Adrenal gland (tissue), 12 donors: ENCODE results near the gene EFNA5. TPM values are rescaled to one million over a fixed set of nuclear protein-coding genes. Genes with fewer than 3 reads are reported as not detected.

Experiments
- DNase-seq, 7 donors: peaks; one replicate each; pipeline ENCODE4 v3.0.0-alpha.2; 2019 to 2020
- H3K27ac ChIP-seq, 5 donors: fragments of 200-600 bp; sonication (generic) in 4 of 5; 1 replicate in 3 of 5; 2 replicates in 2 of 5; pipeline versions ENCODE4 v1.5.1 to v1.8.0; 2016 to 2020; ENCODE audit warnings: mild to moderate bottlenecking in 1 of 5
- H3K27me3 ChIP-seq: fragments of 200-600 bp; 2 replicates; pipeline ENCODE4 v1.8.0; 2021
- H3K36me3 ChIP-seq, 2 donors: fragments of 200-600 bp; replicated peaks in 1 of 2; 1 replicate in 1 of 2; 2 replicates in 1 of 2; pipeline versions ENCODE4 v1.5.1 to v1.8.0; 2018 to 2022
- H3K4me1 ChIP-seq, 2 donors: fragments of 200-600 bp; replicated peaks in 1 of 2; 1 replicate in 1 of 2; 2 replicates in 1 of 2; pipeline versions ENCODE4 v1.5.1 to v1.8.0; 2018 to 2021
- H3K4me3 ChIP-seq, 4 donors: fragments of 200-600 bp; sonication (generic) in 3 of 4; one replicate each; pipeline ENCODE4 v1.5.1; 2016 to 2018
- H3K9me3 ChIP-seq, 3 donors: fragments of 200-600 bp; sonication (generic) in 1 of 3; replicated peaks in 1 of 3; 1 replicate in 2 of 3; 2 replicates in 1 of 3; pipeline versions ENCODE4 v1.5.1 to v1.8.0; 2016 to 2021
- CTCF ChIP-seq, 6 experiments: fragments of 450-650 bp in 4 of 6; fragments of 200-600 bp in 2 of 6; sonication (generic) in 1 of 6; IDR thresholded peaks; 1 replicate in 5 of 6; 2 replicates in 1 of 6; pipeline versions ENCODE4 v1.5.1 to v1.8.0; 2016 to 2021; ENCODE audit warnings: antibody characterized with exemption in 6 of 6, mild to moderate bottlenecking in 2 of 6, moderate library complexity in 1 of 6
- POLR2A ChIP-seq, 2 donors: fragments of 450-650 bp; IDR thresholded peaks; one replicate each; pipeline ENCODE4 v1.6.1; 2017; ENCODE audit warnings: antibody characterized with exemption in 2 of 2, mild to moderate bottlenecking in 2 of 2, moderate library complexity in 1 of 2
- WGBS, 4 donors: extraction: QIAGEN DNeasy Blood & Tissue Kit in 2 of 4; methylation state at CpG; one replicate each; pipeline versions ENCODE4 v1.1.5 to v1.1.7; 2013 to 2017; 5-methylcytosine and 5-hydroxymethylcytosine counted together
- intact Hi-C, 2 donors: fragments of 100-400 bp; cut with DNase I; formaldehyde crosslinking; loops; one replicate each; pipeline versions ENCODE4 v1.14.1 to v1.15.0; 2022 to 2023
- polyA plus RNA-seq, 3 donors: library from polyadenylated mRNA; stranded (reverse); fragments of 200-250 nt in 2 of 3; fragments of 350-450 nt in 1 of 3; fragmentation: Illumina TruSeq in 1 of 3; extraction: RNeasy Lipid Tissue Mini Kit (QIAGEN cat#74804) in 1 of 3; gene quantifications; one replicate each; pipeline ENCODE4 v1.2.3, GENCODE V29; 2013 to 2014
- total RNA-seq, 9 donors: library from RNA; depleted of rRNA in 4 of 9; stranded (reverse); fragments of >200 nt in 4 of 9; fragments of 120-200 nt in 1 of 9; fragmentation: NEBNext Ultra II Directional in 1 of 9; extraction: Animal tissue kit (Norgen Biotek cat#: 25700) in 1 of 9; gene quantifications; one replicate each; pipeline versions ENCODE4 v1.1.0 to v1.2.4, GENCODE V29; 2013 to 2023
- donor health status: healthy with polysubstance abuse.
- donor health status: Bipolar disorder and iron deficiency.
- donor health status: DM: yes; HTN: yes; CAD: no.
- donor health status: DM: no; HTN: no; CAD: no.
- donor health status: DM: no; HTN: no; CAD: no.
- donor health status: DM: yes; HTN: yes; CAD: no.

Gene EFNA5
- total and polyA plus RNA-seq, 12 donors: 0.06 to 11.8 (median 1.6) TPM

GRCh38 chr5:107538805-107539445, 131.8 kb downstream of the EFNA5 start:
- H3K27ac ChIP-seq: no peak overlapping the region
- no peaks in the 10 kb centered on the region for H3K9me3 ChIP-seq
- WGBS, 4 donors: 70 to 79% (median 74%) methylated on average over 5 of the region's 5 CpGs
- no peaks in the 10 kb centered on the region for H3K36me3 ChIP-seq
- H3K27me3 ChIP-seq: no peaks in the 10 kb centered on the region
- H3K4me1 ChIP-seq: peaks cover 5 to 14% of the 10 kb centered on the region in 2 donors
- H3K4me3 ChIP-seq: no peak overlapping the region
- TF ChIP-seq POLR2A (IDR thresholded peaks at IDR 0.05) (no peak), CTCF (IDR thresholded peaks at IDR 0.05) (no peak)
- DNase-seq: no peak
- intact Hi-C loops: no loop called here

GRCh38 chr5:107538331-107538730, 132.4 kb downstream of the EFNA5 start:
- intact Hi-C loops: no loop called here
- H3K27ac ChIP-seq: no peak overlapping the region
- no peak for TF ChIP-seq POLR2A (IDR thresholded peaks at IDR 0.05)
- TF ChIP-seq CTCF (IDR thresholded peaks at IDR 0.05): no peak
- no peak for DNase-seq
- no peak overlapping the region for H3K4me3 ChIP-seq
- H3K27me3 ChIP-seq: no peaks in the 10 kb centered on the region
- no peaks in the 10 kb centered on the region for H3K36me3 ChIP-seq
- H3K9me3 ChIP-seq: no peaks in the 10 kb centered on the region
- peaks cover 5 to 11% of the 10 kb centered on the region in 2 donors for H3K4me1 ChIP-seq

- DNase-seq: no peak
- TF ChIP-seq POLR2A (IDR thresholded peaks at IDR 0.05) (no peak), CTCF (IDR thresholded peaks at IDR 0.05) (no peak)
- Histone ChIP-seq H3K27ac (no peak overlapping the region), H3K27me3 (no peaks in the 10 kb centered on the region), H3K9me3 (no peaks in the 10 kb centered on the region), H3K36me3 (no peaks in the 10 kb centered on the region), H3K4me3 (no peak overlapping the region), H3K4me1 (no peaks in the 10 kb centered on the region)
- 92 to 95% (median 94%) methylated on average over 1 of the region's 1 CpG for WGBS, 4 donors
- intact Hi-C loops: no loop called here
These were observed 134.9 kb downstream of the EFNA5 start for GRCh38 chr5:107535849-107536248.

GRCh38 chr5:107533910-107534876, 136.5 kb downstream of the EFNA5 start:
- WGBS, 4 donors: 72 to 86% (median 78%) methylated on average over 2 of the region's 2 CpGs
- TF ChIP-seq POLR2A (IDR thresholded peaks at IDR 0.05): no peak
- no peak for TF ChIP-seq CTCF (IDR thresholded peaks at IDR 0.05)
- no peaks in the 10 kb centered on the region for H3K4me1 ChIP-seq
- H3K9me3 ChIP-seq: no peaks in the 10 kb centered on the region
- no peak overlapping the region for H3K4me3 ChIP-seq
- no peaks in the 10 kb centered on the region for H3K36me3 ChIP-seq
- no peak overlapping the region for H3K27ac ChIP-seq
- no peak for DNase-seq
- intact Hi-C loops: no loop called here
- no peaks in the 10 kb centered on the region for H3K27me3 ChIP-seq
